ENCODE measurements around the gene PIGT. TPM values are rescaled to one million over a fixed set of nuclear protein-coding genes. Genes with fewer than 3 reads are reported as not detected.

The PIGT gene
- total and polyA plus RNA-seq, 10 of the 15 experiments (the other 5 are each of a cell fraction or from before 2014, with no cell fraction given): 18.6 to 66.0 (median 35.3) TPM

DNA sequence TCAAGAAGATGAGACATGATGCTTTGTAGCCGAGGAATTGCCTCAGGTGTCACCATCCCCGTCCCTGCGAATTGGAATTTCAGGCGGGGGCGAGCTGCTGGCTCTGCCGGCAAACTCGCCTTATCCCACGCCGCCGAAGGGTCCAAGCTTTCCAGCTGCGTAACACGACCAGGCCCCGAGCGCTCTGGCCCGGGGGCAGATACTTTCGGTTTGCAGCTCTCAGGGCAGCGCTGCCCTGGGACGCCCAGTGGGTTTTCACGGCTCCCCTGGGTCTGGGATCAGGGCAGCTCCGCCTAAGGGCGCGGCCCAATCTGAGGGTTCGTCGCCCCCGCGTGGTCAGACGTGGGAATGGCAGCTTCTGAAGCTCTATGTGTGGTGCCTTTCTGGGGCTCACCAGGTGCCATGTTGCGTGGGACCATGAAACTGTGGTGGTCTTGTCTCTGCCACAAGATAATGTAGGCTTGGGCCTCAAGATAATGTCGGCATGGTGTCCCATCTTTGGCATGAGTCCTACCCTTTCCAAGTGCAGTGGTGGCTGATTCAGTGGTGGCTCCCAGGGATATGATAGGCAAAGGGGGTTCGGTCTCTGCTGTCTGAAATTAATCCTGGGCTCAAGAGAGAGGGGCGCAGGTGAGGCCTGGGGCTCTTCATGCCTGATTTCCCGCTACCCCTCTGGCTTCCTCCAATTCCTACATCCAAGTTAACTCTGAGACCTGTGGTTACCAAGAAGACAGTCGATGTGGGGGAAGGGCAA lies 21.0 kb downstream of the PIGT start:
- Histone ChIP-seq H3K27ac (ENCODE audit: control insufficient read depth, insufficient read depth) (no peak overlapping the region), H3K27me3 (replicated peaks in 1 of 2; ENCODE audit: control insufficient read depth in 2 of 2, insufficient read depth in 2 of 2, low read length in 1 of 2) (no peaks in the 10 kb centered on the region), H3K4me1 (ENCODE audit: control insufficient read depth, insufficient read depth, low read length) (peaks cover 16% of the 10 kb centered on the region), H3K9me3 (replicated peaks; ENCODE audit: control insufficient read depth, insufficient read depth, low read length) (no peaks in the 10 kb centered on the region; the same call in 2 of the 3 replicates), H3K4me2 (ENCODE audit: control insufficient read depth, insufficient read depth) (peak overlapping the region; percentile 85), H3K36me3 (ENCODE audit: control insufficient read depth in 2 of 2, insufficient read depth in 2 of 2, low read length in 1 of 2) (no peaks in the 10 kb centered on the region), H3K79me2 (ENCODE audit: control insufficient read depth, insufficient read depth, low read length) (no peaks in the 10 kb centered on the region), H4K20me1 (ENCODE audit: control insufficient read depth, insufficient read depth) (no peaks in the 10 kb centered on the region), H2AFZ (ENCODE audit: control insufficient read depth, low read depth, low read length) (peak overlapping the region; percentile 79), H3K9ac (ENCODE audit: control insufficient read depth, insufficient read depth, low read length) (peak overlapping the region; percentile 61; the same call in 1 of the 2 replicates), H3K4me3 (peak overlapping the region; percentile 39; the same call in 1 of the 2 replicates)
- no TSS peak for BruUV-seq (replicated peaks)
- ChIA-PET SMC1A (ENCODE audit: uncharacterized antibody, unreplicated experiment) (interaction anchor here (0.7 to 10.5 kb wide), 33 partner anchors 8 to 547 kb away, joined by 3 to 440 read pairs (median 4); partner anchors contain the start of genes DBNDD2, PIGT, SYS1 and TP53TG5), RAD21 (ENCODE audit: unreplicated experiment) (interaction anchor here (0.5 to 7.1 kb wide), 26 partner anchors 9 to 465 kb away, joined by 3 to 394 read pairs (median 5); partner anchors contain the start of genes DBNDD2, PIGT and SYS1), POLR2A (interaction anchor here (1.0 to 2.1 kb wide), 7 partner anchors 62 to 118 kb away, joined by 3 to 12 read pairs (median 4); partner anchors contain the start of gene SYS1), CTCF (interaction anchor here (0.6 to 13.9 kb wide), 44 partner anchors 8 to 1167 kb away, joined by 3 to 685 read pairs (median 5); partner anchors contain the start of genes DBNDD2, PIGT and SYS1)
- intact Hi-C loops (cut with micrococcal nuclease; ENCODE audit: unreplicated experiment): loop anchor here (1.0 kb wide), 4 partner anchors 63 to 118 kb away; partner anchors contain the start of gene SYS1
- 11% methylated on average over 33 of the region's 33 CpGs for WGBS (ENCODE audit: insufficient coverage, insufficient replicate concordance, low lambda C conversion rate, missing lambda C conversion rate)
- FAIRE-seq: peak; percentile 47
- DNase-seq (ENCODE audit: low read depth, low spot score): no peak
- peak; percentile 97 for ATAC-seq
- in situ Hi-C loops (cut with MboI): loop anchor here (5.0 kb wide), 1 partner anchor 65 kb away; no protein-coding TSS in a partner anchor
- TF ChIP-seq BHLHE40 (IDR thresholded peaks at IDR 0.05; ENCODE audit: borderline replicate concordance in 1 of 2, low read depth in 2 of 2, low read length in 1 of 2): peak; percentile 24 to 40; a peak in 2 of 4 replicates
- TF ChIP-seq, protein P1, sequence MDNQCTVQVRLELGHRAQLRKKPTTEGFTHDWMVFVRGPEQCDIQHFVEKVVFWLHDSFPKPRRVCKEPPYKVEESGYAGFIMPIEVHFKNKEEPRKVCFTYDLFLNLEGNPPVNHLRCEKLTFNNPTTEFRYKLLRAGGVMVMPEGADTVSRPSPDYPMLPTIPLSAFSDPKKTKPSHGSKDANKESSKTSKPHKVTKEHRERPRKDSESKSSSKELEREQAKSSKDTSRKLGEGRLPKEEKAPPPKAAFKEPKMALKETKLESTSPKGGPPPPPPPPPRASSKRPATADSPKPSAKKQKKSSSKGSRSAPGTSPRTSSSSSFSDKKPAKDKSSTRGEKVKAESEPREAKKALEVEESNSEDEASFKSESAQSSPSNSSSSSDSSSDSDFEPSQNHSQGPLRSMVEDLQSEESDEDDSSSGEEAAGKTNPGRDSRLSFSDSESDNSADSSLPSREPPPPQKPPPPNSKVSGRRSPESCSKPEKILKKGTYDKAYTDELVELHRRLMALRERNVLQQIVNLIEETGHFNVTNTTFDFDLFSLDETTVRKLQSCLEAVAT (IDR thresholded peaks at IDR 0.05): 0 out of 2 replicates have a peak, but pooled peaks have one; percentile 23
- TF ChIP-seq, protein P2, sequence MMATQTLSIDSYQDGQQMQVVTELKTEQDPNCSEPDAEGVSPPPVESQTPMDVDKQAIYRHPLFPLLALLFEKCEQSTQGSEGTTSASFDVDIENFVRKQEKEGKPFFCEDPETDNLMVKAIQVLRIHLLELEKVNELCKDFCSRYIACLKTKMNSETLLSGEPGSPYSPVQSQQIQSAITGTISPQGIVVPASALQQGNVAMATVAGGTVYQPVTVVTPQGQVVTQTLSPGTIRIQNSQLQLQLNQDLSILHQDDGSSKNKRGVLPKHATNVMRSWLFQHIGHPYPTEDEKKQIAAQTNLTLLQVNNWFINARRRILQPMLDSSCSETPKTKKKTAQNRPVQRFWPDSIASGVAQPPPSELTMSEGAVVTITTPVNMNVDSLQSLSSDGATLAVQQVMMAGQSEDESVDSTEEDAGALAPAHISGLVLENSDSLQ (IDR thresholded peaks at IDR 0.05): no peak
- no peak for TF ChIP-seq SIN3A (IDR thresholded peaks at IDR 0.05; ENCODE audit: low read depth, low read length)
- TF ChIP-seq ASH2L (IDR thresholded peaks at IDR 0.05; ENCODE audit: borderline replicate concordance, low read depth): no peak
- peak; percentile 67 for TF ChIP-seq MXI1 (IDR thresholded peaks at IDR 0.05; ENCODE audit: low read depth, low read length)
- peak; percentile 17; the same call in 1 of the 2 replicates for TF ChIP-seq MTA2 (IDR thresholded peaks at IDR 0.05; ENCODE audit: low read depth)
- no peak for TF ChIP-seq BACH1 (IDR thresholded peaks at IDR 0.05; ENCODE audit: borderline replicate concordance)
- no peak for TF ChIP-seq STAT3 (IDR thresholded peaks at IDR 0.05; ENCODE audit: low read depth, low read length)
- no peak for TF ChIP-seq RUNX3 (IDR thresholded peaks at IDR 0.05; ENCODE audit: low read length)
- TF ChIP-seq YY1 (IDR thresholded peaks at IDR 0.05; ENCODE audit: low read depth, low read length): peak; percentile 75
- peak; percentile 96 for TF ChIP-seq SMC3 (IDR thresholded peaks at IDR 0.05; ENCODE audit: borderline replicate concordance, low read length)
- TF ChIP-seq RELA (IDR thresholded peaks at IDR 0.05; ENCODE audit: borderline replicate concordance, partially characterized antibody): no peak
- peak; percentile 70 for TF ChIP-seq MEF2B (IDR thresholded peaks at IDR 0.05; ENCODE audit: partially characterized antibody, poor library complexity, severe bottlenecking)
- TF ChIP-seq IRF4 (IDR thresholded peaks at IDR 0.05; ENCODE audit: low read depth, low read length): 0 out of 2 replicates have a peak, but pooled peaks have one; percentile 42
- TF ChIP-seq, protein P3, sequence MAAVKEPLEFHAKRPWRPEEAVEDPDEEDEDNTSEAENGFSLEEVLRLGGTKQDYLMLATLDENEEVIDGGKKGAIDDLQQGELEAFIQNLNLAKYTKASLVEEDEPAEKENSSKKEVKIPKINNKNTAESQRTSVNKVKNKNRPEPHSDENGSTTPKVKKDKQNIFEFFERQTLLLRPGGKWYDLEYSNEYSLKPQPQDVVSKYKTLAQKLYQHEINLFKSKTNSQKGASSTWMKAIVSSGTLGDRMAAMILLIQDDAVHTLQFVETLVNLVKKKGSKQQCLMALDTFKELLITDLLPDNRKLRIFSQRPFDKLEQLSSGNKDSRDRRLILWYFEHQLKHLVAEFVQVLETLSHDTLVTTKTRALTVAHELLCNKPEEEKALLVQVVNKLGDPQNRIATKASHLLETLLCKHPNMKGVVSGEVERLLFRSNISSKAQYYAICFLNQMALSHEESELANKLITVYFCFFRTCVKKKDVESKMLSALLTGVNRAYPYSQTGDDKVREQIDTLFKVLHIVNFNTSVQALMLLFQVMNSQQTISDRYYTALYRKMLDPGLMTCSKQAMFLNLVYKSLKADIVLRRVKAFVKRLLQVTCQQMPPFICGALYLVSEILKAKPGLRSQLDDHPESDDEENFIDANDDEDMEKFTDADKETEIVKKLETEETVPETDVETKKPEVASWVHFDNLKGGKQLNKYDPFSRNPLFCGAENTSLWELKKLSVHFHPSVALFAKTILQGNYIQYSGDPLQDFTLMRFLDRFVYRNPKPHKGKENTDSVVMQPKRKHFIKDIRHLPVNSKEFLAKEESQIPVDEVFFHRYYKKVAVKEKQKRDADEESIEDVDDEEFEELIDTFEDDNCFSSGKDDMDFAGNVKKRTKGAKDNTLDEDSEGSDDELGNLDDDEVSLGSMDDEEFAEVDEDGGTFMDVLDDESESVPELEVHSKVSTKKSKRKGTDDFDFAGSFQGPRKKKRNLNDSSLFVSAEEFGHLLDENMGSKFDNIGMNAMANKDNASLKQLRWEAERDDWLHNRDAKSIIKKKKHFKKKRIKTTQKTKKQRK (IDR thresholded peaks at IDR 0.05; ENCODE audit: low read depth, low read length): no peak
- no peak for TF ChIP-seq SREBF2 (IDR thresholded peaks at IDR 0.05; ENCODE audit: low read length)
